ENCODE results near the gene TIMP2. TPM values are rescaled to one million over a fixed set of nuclear protein-coding genes. Genes with fewer than 3 reads are reported as not detected.

Gene TIMP2
- total and polyA plus RNA-seq, 2 donors from 2014 or later, result 72.1 to 172 TPM

DNA sequence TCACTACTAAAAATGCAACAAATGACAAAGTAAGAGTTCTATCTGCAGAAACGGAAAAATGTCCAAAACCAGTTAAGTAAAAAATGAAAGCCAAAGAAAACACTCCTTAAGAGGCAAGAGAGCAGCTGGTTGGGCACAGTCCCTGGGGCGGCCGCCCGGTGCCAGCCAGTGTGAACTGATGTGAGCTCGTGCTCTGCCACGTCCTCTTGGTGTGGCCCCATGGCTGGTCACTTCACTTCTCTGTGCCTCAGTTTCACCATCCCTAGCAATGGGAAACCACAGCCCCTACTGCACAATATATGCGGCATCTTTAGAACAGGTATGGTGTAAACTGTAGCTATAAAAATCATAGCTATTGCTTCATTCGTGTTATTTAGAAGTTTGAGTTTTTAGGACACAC, 105.8 kb downstream of the TIMP2 start:
- Histone ChIP-seq H3K4me3 (ENCODE audit: low read length in 3 of 3) (no peak overlapping the region), H3K36me3 (ENCODE audit: control insufficient read depth in 2 of 3, insufficient read depth in 3 of 3, low read length in 3 of 3) (peaks cover 14 to 52% (median 42%) of the 10 kb centered on the region in 3 donors), H3K9me3 (ENCODE audit: control insufficient read depth in 2 of 3, insufficient read depth in 1 of 3, low read length in 3 of 3) (no peaks in the 10 kb centered on the region), H3K27me3 (ENCODE audit: control insufficient read depth, insufficient read depth, low read length) (no peaks in the 10 kb centered on the region), H3K4me1 (ENCODE audit: control insufficient read depth in 2 of 3, insufficient read depth in 2 of 3, low read depth in 1 of 3, low read length in 3 of 3) (no peaks in the 10 kb centered on the region), H3K9ac (ENCODE audit: low read length in 3 of 3) (no peak overlapping the region), H3K27ac (ENCODE audit: low read depth in 2 of 2, low read length in 2 of 2) (peak overlapping the region in 1 of 2 donors; percentile 84)
- FAIRE-seq (no peak), DNase-seq (no peak)
- intact Hi-C loops (cut with DNase I), result no loop called here
- TF ChIP-seq, protein P1, sequence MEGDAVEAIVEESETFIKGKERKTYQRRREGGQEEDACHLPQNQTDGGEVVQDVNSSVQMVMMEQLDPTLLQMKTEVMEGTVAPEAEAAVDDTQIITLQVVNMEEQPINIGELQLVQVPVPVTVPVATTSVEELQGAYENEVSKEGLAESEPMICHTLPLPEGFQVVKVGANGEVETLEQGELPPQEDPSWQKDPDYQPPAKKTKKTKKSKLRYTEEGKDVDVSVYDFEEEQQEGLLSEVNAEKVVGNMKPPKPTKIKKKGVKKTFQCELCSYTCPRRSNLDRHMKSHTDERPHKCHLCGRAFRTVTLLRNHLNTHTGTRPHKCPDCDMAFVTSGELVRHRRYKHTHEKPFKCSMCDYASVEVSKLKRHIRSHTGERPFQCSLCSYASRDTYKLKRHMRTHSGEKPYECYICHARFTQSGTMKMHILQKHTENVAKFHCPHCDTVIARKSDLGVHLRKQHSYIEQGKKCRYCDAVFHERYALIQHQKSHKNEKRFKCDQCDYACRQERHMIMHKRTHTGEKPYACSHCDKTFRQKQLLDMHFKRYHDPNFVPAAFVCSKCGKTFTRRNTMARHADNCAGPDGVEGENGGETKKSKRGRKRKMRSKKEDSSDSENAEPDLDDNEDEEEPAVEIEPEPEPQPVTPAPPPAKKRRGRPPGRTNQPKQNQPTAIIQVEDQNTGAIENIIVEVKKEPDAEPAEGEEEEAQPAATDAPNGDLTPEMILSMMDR (IDR thresholded peaks at IDR 0.05; ENCODE audit: borderline replicate concordance, extremely low read depth, insufficient read depth), result no peak

DNA sequence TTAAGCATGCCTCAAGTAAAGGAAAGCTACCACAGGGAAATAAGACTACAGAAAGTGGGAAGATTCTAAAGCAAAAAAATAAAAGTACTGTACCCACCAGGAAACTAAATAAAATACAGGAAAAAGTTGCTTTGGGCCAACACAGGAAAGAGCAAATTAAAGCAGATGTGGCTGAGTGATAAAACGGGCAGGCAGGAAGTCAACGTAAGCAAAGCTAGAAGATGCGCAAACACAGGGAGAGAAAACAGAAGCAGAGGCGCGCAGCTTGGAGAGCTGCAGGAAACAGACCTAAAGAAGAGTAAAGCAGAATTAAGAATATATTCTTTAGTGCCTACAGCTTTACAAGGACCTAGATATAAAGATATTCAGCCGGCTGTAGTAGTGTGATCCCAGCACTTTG, 106.3 kb downstream of the TIMP2 start:
- no peak for FAIRE-seq
- Histone ChIP-seq H3K27ac (ENCODE audit: low read depth in 2 of 2, low read length in 2 of 2) (peak overlapping the region in 1 of 2 donors; percentile 84), H3K36me3 (ENCODE audit: control insufficient read depth in 2 of 3, insufficient read depth in 3 of 3, low read length in 3 of 3) (peaks cover 14 to 57% (median 47%) of the 10 kb centered on the region in 3 donors)

DNA sequence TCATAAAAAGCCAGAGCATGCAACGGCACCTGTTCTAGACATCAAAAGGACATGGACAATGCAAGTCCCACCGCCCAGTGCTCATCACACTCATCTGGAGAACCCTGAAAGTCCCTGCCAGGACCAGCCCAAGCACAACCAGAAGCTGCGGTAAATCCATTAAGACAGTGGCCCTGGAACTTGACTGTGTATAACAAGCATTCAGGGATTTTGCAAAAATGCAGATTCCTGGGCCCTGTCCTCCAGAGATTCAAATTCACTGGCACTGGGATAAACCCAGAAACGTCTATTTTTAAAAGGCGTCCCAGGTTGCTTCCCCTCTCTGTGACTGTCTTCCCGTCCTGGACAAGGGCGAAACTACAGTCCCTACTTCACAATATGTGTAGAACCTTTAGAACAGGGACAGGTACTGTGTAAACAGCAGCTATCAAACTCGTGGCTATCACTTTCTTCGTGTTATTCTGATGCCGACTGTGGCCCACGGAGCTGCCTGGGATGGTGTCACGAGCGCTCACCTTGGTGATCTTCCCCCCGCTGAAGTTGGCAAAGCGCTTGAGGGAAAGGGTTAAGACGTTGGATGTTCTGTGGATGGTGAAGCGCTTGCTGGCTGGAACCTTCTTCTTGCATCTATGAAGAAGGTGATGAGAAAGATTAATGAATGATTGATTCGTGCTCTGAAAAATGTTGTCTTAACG, 106.9 kb downstream of the TIMP2 start:
- Histone ChIP-seq H3K27ac (ENCODE audit: low read depth in 2 of 2, low read length in 2 of 2) (peak overlapping the region; percentile 39 to 51), H3K9ac (ENCODE audit: low read length in 3 of 3) (no peak overlapping the region), H3K4me3 (ENCODE audit: low read length in 3 of 3) (no peak overlapping the region), H3K36me3 (ENCODE audit: control insufficient read depth in 2 of 3, insufficient read depth in 3 of 3, low read length in 3 of 3) (peaks cover 16 to 64% (median 51%) of the 10 kb centered on the region in 3 donors), H3K27me3 (ENCODE audit: control insufficient read depth, insufficient read depth, low read length) (no peaks in the 10 kb centered on the region), H3K4me1 (ENCODE audit: control insufficient read depth in 2 of 3, insufficient read depth in 2 of 3, low read depth in 1 of 3, low read length in 3 of 3) (no peaks in the 10 kb centered on the region), H3K9me3 (ENCODE audit: control insufficient read depth in 2 of 3, insufficient read depth in 1 of 3, low read length in 3 of 3) (no peaks in the 10 kb centered on the region)
- TF ChIP-seq, protein P1 (IDR thresholded peaks at IDR 0.05; ENCODE audit: borderline replicate concordance, extremely low read depth, insufficient read depth), result no peak
- no peak for DNase-seq
- no peak for FAIRE-seq
- intact Hi-C loops (cut with DNase I), result no loop called here

More for the DNA sequence above, 106.3 kb downstream of the TIMP2 start:
- DNase-seq, result peak in 1 of 5 donors; percentile 58
- Histone ChIP-seq H3K4me1 (ENCODE audit: control insufficient read depth in 2 of 3, insufficient read depth in 2 of 3, low read depth in 1 of 3, low read length in 3 of 3) (no peaks in the 10 kb centered on the region), H3K9ac (ENCODE audit: low read length in 3 of 3) (no peak overlapping the region), H3K27me3 (ENCODE audit: control insufficient read depth, insufficient read depth, low read length) (no peaks in the 10 kb centered on the region), H3K9me3 (ENCODE audit: control insufficient read depth in 2 of 3, insufficient read depth in 1 of 3, low read length in 3 of 3) (no peaks in the 10 kb centered on the region), H3K4me3 (ENCODE audit: low read length in 3 of 3) (peak overlapping the region in 1 of 3 donors; percentile 10)
- intact Hi-C loops (cut with DNase I), result no loop called here
- TF ChIP-seq, protein P1 (IDR thresholded peaks at IDR 0.05; ENCODE audit: borderline replicate concordance, extremely low read depth, insufficient read depth), result no peak

Measured in kidney (tissue), 14 donors.